ENCODE results near the gene PTPRA.

GRCh38 chr20:2937902-2938301 is 64.6 kb downstream of the PTPRA start:
- TF ChIP-seq PATZ1 (CRISPR knock-in tag; IDR thresholded peaks at IDR 0.05; ENCODE audit: borderline replicate concordance): no peak
- TF ChIP-seq ZFP3 (CRISPR knock-in tag; IDR thresholded peaks at IDR 0.05): no peak
- TF ChIP-seq ZFP30 (CRISPR knock-in tag; IDR thresholded peaks at IDR 0.05): no peak
- no peak for TF ChIP-seq ZNF8 (CRISPR knock-in tag; IDR thresholded peaks at IDR 0.05)
- TF ChIP-seq RARB (CRISPR knock-in tag; IDR thresholded peaks at IDR 0.05): no peak
- no peak for TF ChIP-seq ZNF565 (CRISPR knock-in tag; conservative IDR thresholded peaks at IDR 0.05; ENCODE audit: low read depth)
- TF ChIP-seq ISL1 (CRISPR knock-in tag; IDR thresholded peaks at IDR 0.05): no peak
- no peak for TF ChIP-seq ZNF70 (CRISPR knock-in tag; IDR thresholded peaks at IDR 0.05)

Measured in SK-N-SH treated with all-trans-retinoic acid at 6 μM for 48 hours (cell line).